Measurements from ENCODE around the gene CD6.

- TF ChIP-seq, protein P1, sequence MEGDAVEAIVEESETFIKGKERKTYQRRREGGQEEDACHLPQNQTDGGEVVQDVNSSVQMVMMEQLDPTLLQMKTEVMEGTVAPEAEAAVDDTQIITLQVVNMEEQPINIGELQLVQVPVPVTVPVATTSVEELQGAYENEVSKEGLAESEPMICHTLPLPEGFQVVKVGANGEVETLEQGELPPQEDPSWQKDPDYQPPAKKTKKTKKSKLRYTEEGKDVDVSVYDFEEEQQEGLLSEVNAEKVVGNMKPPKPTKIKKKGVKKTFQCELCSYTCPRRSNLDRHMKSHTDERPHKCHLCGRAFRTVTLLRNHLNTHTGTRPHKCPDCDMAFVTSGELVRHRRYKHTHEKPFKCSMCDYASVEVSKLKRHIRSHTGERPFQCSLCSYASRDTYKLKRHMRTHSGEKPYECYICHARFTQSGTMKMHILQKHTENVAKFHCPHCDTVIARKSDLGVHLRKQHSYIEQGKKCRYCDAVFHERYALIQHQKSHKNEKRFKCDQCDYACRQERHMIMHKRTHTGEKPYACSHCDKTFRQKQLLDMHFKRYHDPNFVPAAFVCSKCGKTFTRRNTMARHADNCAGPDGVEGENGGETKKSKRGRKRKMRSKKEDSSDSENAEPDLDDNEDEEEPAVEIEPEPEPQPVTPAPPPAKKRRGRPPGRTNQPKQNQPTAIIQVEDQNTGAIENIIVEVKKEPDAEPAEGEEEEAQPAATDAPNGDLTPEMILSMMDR (optimal IDR thresholded peaks at IDR 0.05 in 1 of 3, IDR thresholded peaks at IDR 0.05 in 1 of 3, conservative IDR thresholded peaks at IDR 0.05 in 1 of 3; ENCODE audit: extremely low read depth in 1 of 3, insufficient read depth in 2 of 3, low read length in 3 of 3) = no peak
- no peak for TF ChIP-seq EZH2 (IDR thresholded peaks at IDR 0.05; ENCODE audit: low read length)
Observed at GRCh38 chr11:61056571-61056970, 85.1 kb downstream of the CD6 start.

Data from keratinocyte (primary cell).